ENCODE data around the gene ZNF391.
"Not testable (repeated sequence)": the region's sequence is repeated elsewhere in the genome, so short reads cannot be mapped to it uniquely, and the experiment has no call there.

Gene ZNF391

DNA sequence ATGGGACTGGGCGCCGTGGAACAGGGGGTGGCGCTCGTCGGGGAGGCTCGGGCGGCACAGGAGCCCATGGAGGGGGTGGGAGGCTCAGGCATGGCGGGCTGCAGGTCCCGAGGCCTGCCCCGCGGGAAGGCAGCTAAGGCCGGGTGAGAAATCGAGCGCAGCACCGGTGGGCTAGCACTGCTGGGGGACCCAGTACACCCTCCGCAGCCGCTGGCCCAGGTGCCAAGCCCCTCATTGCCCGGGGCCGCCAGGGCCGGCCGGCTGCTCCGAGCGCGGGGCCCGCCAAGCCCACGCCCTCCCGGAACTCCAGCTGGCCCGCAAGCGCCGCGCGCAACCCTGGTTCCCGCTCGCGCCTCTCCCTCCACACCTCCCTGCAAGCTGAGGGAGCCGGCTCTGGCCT is 36.3 kb downstream of the ZNF391 start:
- DNase-seq = not testable (repeated sequence)

DNA sequence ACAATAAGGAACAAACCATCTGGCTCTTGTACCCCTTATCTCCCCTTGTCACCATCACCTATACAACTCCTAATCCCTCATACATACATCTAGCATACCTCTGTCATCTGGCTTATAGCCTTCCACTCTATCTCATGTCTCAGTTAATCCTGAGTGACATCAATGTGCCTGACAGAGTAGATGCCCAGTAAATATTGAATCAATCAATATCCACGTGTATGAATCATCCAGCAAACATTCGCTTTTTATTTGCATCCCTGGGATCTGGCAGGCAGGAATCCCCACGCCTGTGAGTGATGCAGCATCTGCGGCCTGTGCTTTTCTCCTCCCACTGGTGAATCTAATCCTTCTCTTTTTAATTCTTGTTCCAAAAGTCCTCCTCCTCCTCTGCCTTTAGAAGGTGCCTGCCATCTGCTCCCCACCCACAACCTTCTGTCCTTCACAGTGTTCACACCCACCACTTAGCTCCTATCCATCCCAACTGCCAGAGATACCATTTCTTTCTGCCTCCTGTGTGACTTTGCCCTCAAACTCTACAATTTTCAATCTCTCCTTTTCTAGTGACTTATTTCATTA is 37.6 kb downstream of the ZNF391 start:
- no peak for DNase-seq

GRCh38 chr6:27428502-27428901 is 39.9 kb downstream of the ZNF391 start:
- no peak for DNase-seq

GRCh38 chr6:27428966-27429365 is 40.4 kb downstream of the ZNF391 start:
- DNase-seq = no peak

- DNase-seq = no peak
These were observed 45.2 kb downstream of the ZNF391 start for GRCh38 chr6:27433714-27434113.

GRCh38 chr6:27439371-27439770 is 50.8 kb downstream of the ZNF391 start:
- DNase-seq = no peak

- DNase-seq = no peak
These were observed 52.4 kb downstream of the ZNF391 start for GRCh38 chr6:27441001-27441400.

- no peak for DNase-seq
These were observed 54.4 kb downstream of the ZNF391 start for GRCh38 chr6:27442932-27443331.

DNA sequence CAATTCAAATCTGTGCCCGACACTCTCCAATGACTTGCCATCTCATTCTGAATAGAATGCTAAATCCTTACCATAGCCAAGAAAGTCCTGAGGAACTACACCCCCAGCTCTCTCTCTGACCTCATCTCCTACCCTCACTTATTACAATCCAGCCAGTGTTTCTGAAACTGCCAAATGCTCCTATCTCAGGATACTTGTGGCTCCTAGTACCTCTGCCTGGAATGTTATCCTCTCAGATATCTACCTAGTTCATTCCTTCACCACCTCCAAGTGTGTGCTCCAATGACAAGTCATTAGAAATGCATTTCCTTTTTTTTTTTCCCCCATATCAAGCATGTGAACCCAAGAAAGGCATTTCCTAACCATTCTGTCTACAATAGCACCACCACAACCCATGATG is 59.9 kb downstream of the ZNF391 start:
- no peak for DNase-seq

GRCh38 chr6:27451660-27452390 is 63.3 kb downstream of the ZNF391 start:
- DNase-seq = no peak

- DNase-seq = no peak
These were observed 63.9 kb downstream of the ZNF391 start for GRCh38 chr6:27452496-27452897.
